HG03521 (cell line): ENCODE data around the gene NCLN.
"Not testable (repeated sequence)": the region's sequence is repeated elsewhere in the genome, so short reads cannot be mapped to it uniquely, and the experiment has no call there.

Experiments
- ATAC-seq: cut with Tn5 transposase; IDR thresholded peaks from one replicate; pipeline ENCODE4 v1.9.1; 2021; ENCODE audit warnings: mild to moderate bottlenecking, moderate library complexity; ENCODE audit not compliant: unreplicated experiment

Gene NCLN

GRCh38 chr19:3224346-3225168 lies 38.8 kb downstream of the NCLN start, which contains the start of gene CELF5:
TSS of gene CELF5 (plus strand) at chr19:3224661. CDS start at chr19:3224740, 79 bp downstream.
- no peak for ATAC-seq

GRCh38 chr19:3225169-3225485 lies 39.4 kb downstream of the NCLN start:
- ATAC-seq: no peak

GRCh38 chr19:3225677-3226093 lies 40.0 kb downstream of the NCLN start:
- no peak for ATAC-seq

DNA sequence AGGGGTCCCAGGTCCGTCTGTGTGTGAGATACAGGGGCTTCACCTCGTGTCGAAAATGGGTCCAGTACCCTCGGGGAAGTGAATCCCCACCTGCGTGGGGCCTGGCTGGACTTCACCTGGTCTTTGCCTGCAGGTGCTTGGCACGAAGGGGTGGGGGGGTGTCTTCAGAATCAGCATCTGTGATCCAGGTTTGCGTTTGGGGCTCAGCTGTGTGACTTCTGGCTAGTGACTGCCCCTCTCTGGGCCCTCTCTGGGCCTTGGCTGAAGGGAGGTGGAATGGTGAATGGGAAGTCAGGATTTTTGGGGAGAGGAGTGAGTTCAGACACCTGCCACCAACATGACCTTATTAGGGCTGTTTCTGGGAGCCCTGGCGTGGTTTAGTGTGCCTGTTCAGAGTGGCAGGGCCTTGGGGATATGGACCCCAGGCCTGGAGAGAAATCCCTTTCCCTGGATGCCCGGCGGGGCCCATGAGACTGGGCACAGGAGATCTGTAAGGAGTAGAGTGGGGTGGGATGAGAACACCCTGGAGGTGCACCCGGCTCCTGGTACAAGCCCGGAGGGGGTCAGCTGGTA lies 41.4 kb downstream of the NCLN start:
- ATAC-seq: no peak

- no peak for ATAC-seq
Observed at GRCh38 chr19:3229346-3229743, 43.6 kb downstream of the NCLN start.

DNA sequence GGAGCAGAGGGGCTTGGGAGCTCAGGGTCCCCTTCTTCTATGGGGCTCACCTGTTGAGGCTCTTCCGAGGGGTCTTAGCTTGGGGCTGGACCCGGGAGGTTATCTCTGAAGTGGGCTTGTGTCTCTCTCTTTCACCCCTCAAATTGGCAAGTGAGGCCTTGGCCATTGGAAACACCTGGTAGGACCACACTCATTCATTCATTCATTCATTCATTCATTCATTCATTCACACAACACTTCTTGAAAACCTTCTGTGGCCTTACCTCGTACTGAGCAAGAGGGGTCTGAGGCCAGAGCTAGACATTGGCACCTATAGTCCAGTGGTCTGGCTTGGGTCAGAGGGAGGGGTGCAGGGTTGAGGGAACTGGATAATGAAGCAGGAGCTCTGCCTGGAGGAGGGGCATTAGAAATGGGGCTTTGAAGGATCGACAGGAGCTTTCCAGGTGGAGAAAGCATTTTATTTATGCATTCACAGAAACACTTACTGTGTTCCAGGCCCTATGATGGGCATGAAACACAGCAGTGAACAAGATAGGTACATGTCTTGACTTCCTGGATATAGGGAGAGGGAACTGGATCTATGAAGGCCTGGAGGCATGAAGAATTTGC lies 44.3 kb downstream of the NCLN start:
- ATAC-seq: no peak

- no peak for ATAC-seq
Observed at GRCh38 chr19:3231288-3231687, 45.6 kb downstream of the NCLN start.

DNA sequence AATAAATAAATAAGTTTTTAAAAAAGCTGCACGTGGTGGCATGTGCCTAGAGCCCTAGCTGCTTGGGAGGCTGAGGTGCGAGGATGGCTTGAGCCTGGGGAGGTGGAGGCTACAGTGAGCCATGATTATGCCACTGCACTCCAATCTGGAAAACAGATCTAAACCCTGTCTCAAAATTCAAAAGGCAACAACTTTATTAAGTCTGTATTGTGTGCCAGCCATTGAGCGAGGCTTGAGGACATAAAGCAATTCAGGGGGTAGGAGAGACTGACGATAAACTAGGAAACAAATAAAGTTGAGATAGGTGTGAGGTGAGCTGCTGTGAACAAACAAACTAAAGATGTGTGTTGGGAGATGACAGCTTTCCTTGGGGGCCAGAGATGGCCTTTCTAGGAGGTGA lies 47.4 kb downstream of the NCLN start:
- no peak for ATAC-seq

DNA sequence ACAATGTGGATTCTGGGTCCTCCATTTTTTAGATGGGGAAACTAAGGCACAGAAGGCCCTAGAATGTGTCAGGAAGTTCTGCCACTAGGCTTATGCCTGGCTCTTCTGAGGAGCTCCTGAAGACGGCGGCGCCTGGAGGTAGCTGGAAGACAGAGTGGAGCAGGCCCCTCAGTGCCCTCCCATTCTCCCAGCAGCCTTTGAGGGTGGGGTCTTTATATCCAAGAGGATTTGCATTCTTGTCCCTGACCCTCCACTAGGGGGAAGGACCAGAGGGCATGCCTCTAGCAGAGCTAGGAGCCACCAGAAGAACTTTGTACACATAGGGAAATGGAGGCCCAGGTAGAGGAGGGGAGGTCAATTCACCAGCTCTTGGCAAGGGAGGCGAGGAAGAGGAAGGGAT lies 48.1 kb downstream of the NCLN start:
- ATAC-seq: no peak

DNA sequence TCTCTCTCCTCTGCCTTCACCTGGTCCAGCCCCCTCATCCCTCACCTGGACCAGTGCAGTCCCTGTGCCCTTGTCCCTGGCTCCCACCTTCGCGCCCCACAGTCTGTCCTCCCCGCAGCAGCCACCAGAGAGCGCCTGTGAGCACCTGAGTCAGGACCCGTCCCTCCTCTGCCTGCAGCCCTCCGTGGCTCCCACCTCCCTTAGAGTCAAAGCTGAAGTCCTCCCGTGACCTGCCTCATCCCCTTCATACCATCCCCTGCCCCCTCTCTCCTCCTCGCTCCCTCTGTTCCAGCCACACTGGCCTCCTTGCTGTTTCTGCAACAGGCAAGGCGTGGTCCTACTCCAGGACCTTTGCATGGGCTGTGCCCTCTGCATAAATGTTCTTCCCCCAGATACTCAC lies 49.1 kb downstream of the NCLN start:
- ATAC-seq: no peak

- ATAC-seq: not testable (repeated sequence)
Observed at GRCh38 chr19:3235604-3236003, 49.9 kb downstream of the NCLN start.

DNA sequence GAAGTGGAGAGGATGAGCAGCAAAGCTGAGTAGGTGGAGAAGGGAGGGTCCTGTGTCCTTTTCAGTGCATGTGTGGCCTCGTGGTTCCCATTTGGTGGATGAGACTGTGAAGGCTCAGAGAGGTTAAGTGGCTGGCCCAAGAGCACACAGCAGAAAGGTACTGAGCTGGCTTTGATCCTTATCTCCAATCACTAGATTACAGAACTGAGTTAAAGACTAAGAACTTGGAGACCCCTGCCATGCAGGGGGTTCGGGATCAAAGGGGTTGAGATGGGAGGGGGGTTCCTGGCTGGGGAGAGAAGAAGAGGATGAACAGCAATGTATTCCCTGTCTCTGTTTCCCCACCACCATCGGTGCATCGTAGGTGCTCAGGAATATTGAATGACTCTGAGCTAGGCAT lies 50.5 kb downstream of the NCLN start:
- ATAC-seq: no peak

GRCh38 chr19:3238066-3238561 lies 52.4 kb downstream of the NCLN start:
- ATAC-seq: no peak

DNA sequence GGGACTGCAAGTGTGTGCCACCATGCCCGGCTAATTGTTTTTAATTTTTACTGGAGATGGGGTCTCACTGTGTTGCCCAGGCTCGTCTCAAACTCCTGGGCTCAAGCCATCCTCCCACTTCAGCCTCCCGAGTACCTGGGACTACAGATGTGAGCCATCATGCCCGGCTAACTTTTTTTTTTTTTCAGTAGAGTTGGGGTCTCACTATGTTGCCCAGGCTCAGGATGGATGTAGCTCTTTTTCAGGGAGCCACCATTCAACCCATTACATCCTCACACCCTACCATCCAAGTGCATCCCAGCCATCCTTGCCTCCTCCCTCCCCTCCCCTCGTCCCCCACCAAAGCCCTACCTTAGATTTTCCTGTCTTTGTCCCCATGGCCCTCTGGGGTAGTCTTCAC lies 53.6 kb downstream of the NCLN start:
- ATAC-seq: no peak

- ATAC-seq: no peak
Observed at GRCh38 chr19:3243819-3244700, 58.3 kb downstream of the NCLN start.

DNA sequence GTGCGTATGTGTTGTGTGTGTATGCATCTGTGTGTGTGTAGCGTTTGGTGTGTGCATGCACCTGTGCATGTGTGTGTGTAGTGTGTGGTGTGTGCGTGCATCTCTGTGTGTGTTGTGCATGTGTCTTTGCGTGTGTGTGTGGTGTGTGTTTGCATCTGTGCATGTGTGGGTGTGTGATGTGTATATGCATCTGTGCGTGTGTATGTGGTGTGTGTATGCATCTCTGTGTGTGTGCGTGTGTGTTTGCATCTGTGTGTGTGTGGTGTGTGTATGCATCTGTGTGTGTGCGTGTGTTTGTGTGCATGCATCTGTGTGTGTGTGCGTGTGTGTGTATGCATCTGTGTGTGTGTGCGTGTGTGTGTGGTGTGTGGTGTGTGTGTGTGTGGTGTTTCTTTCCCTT lies 59.3 kb downstream of the NCLN start:
- no peak for ATAC-seq

DNA sequence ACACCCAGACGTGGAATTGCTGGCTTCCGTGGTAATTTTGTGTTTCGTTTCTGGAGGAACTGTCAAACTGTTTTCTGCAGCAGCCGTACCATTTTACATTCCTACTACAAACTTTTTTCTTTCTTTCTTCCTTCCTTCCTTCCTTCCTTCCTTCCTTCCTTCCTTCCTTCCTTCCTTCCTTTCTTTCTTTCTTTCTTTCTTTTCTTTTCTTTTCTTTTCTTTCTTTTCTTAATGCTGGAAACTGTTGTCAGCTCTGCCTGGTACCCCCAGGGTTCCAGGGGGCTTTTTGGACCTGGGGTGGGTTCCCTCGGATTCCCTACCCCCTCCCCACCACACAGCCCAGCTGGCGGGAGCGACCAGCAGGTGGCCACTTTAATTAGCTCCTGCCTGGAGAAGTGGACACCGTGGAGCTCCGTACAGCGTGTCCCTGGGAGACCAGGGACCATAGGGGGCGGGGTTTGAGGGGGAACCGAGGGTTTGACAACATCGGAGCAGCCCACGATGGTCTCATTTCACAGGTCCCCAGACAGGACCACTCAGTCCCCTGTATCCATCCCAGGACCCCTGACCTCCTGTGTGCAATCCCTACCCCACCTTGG lies 63.1 kb downstream of the NCLN start:
- no peak for ATAC-seq

DNA sequence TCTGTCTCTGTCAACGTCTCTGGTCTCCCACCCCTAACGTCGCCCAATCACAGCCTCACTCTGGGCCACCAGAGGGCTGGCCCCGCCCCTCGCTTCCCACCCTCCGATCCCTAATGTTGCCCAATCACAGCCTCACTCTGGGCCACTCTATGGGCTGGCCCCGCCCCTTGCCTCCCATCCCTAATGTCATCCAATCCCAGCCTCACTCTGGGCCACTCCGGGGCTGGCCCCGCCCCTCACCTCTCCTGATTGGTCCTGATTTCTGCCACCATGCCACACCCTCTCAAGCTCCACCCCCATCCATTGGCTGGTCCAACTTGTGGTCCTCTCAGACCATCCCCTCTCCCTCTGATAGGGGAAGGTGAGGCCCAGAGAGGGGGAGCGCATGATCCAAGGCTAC lies 63.7 kb downstream of the NCLN start:
- no peak for ATAC-seq

DNA sequence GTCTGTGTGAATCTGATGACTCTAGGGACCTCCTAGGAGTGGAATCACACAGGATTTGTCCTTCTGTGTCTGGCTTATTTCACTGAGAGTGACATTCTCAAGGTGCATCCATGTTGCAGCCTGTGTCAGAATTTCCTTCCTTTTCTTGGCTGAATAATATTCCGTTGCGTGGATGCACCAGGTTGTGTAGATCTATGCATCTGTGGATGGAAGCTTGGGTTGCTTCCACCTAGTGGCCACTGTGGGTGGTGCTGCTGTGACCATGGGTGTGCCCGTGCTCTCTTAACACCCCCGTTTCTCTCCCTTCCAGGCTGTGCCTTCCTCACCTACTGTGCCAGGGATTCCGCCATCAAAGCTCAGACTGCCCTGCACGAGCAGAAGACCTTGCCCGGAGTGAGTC lies 64.9 kb downstream of the NCLN start:
- ATAC-seq: no peak

DNA sequence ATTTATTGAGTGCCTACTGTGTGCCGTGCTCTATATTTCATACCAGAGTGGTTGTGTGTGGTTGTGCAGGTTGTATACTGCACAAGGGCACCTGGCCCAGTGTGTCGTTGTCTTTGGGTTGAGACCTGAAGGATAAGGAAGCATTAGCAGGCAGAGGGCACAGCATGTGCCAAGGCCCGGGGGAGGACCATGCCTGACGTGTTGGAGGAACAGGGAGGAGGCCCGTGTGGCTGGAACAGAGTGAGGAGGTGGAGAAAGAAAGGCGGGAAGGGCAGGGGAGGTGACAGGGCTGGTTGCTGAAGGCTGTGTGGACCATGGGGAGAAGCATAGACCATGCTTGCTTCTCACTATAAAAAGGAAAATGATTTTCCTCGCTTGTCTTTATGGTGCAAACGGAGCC lies 65.5 kb downstream of the NCLN start:
- no peak for ATAC-seq

- ATAC-seq: no peak
Observed at GRCh38 chr19:3252650-3253049, 66.9 kb downstream of the NCLN start.
